ENCODE results near the gene ZSWIM9.

The ZSWIM9 gene

GRCh38 chr19:48169939-48170803, at the start of gene ZSWIM9, which contains the start of gene LIG1:
Gene ZSWIM9 (plus strand): TSS chr19:48170680. CDS start chr19:48171803, 1,123 bp downstream.
Gene LIG1 (minus strand): TSS chr19:48170344. CDS start chr19:48165566, 4,778 bp downstream.
- DNase-seq (ENCODE audit: low read depth), result peak; percentile 86

- DNase-seq (ENCODE audit: low read depth), result no peak
Measured at GRCh38 chr19:48121066-48121465, 49.4 kb upstream of the ZSWIM9 start.

- no peak for DNase-seq (ENCODE audit: low read depth)
Measured at GRCh38 chr19:48121909-48122371, 48.5 kb upstream of the ZSWIM9 start.

GRCh38 chr19:48122421-48122820, 48.1 kb upstream of the ZSWIM9 start:
- no peak for DNase-seq (ENCODE audit: low read depth)

GRCh38 chr19:48123907-48124651, 46.4 kb upstream of the ZSWIM9 start:
- DNase-seq (ENCODE audit: low read depth), result no peak

GRCh38 chr19:48127561-48127960, 42.9 kb upstream of the ZSWIM9 start:
- no peak for DNase-seq (ENCODE audit: low read depth)

- no peak for DNase-seq (ENCODE audit: low read depth)
Measured at GRCh38 chr19:48133094-48133493, 37.4 kb upstream of the ZSWIM9 start.

GRCh38 chr19:48135411-48135810, 35.1 kb upstream of the ZSWIM9 start:
- no peak for DNase-seq (ENCODE audit: low read depth)

- DNase-seq (ENCODE audit: low read depth), result no peak
Measured at GRCh38 chr19:48136547-48136946, 33.9 kb upstream of the ZSWIM9 start.

GRCh38 chr19:48137411-48137810, 33.1 kb upstream of the ZSWIM9 start:
- DNase-seq (ENCODE audit: low read depth), result no peak

GRCh38 chr19:48139053-48139452, 31.4 kb upstream of the ZSWIM9 start:
- no peak for DNase-seq (ENCODE audit: low read depth)

GRCh38 chr19:48147597-48148175, 22.8 kb upstream of the ZSWIM9 start:
- DNase-seq (ENCODE audit: low read depth), result no peak

GRCh38 chr19:48148576-48148975, 21.9 kb upstream of the ZSWIM9 start:
- no peak for DNase-seq (ENCODE audit: low read depth)

- DNase-seq (ENCODE audit: low read depth), result no peak
Measured at GRCh38 chr19:48149430-48149829, 21.1 kb upstream of the ZSWIM9 start.

GRCh38 chr19:48152551-48152950, 17.9 kb upstream of the ZSWIM9 start:
- DNase-seq (ENCODE audit: low read depth), result peak; percentile 44

- no peak for DNase-seq (ENCODE audit: low read depth)
Measured at GRCh38 chr19:48154003-48154402, 16.5 kb upstream of the ZSWIM9 start.

- no peak for DNase-seq (ENCODE audit: low read depth)
Measured at GRCh38 chr19:48158210-48158790, 12.2 kb upstream of the ZSWIM9 start.

GRCh38 chr19:48168689-48169088, 1.8 kb upstream of the ZSWIM9 start:
- DNase-seq (ENCODE audit: low read depth), result no peak

GRCh38 chr19:48169578-48169938, 922 bp upstream of the ZSWIM9 start:
- peak; percentile 89 for DNase-seq (ENCODE audit: low read depth)

- DNase-seq (ENCODE audit: low read depth), result no peak
Measured at GRCh38 chr19:48170817-48171347, 402 bp downstream of the ZSWIM9 start.

GRCh38 chr19:48171710-48172109, 1.2 kb downstream of the ZSWIM9 start:
- no peak for DNase-seq (ENCODE audit: low read depth)

- no peak for DNase-seq (ENCODE audit: low read depth)
Measured at GRCh38 chr19:48174445-48175030, 4.1 kb downstream of the ZSWIM9 start.
